OCI-LY3 (cell line): ENCODE results near the gene SOX1.

ENCODE experiments used
- H2AFZ ChIP-seq: fragments of 200-600, 300-600 bp; shearing (Covaris generic); 2 replicates; pipeline ENCODE4 v1.6.0; 2014; ENCODE audit warnings: antibody characterized with exemption, low read depth, low read length
- H3K27ac ChIP-seq: fragments of 200-600, 300-600 bp; sonication (generic); 2 replicates; pipeline ENCODE4 v1.5.1; 2014; ENCODE audit warnings: mild to moderate bottlenecking, low read length, moderate library complexity, mixed read lengths
- H3K27me3 ChIP-seq: fragments of 200-600, 300-600 bp; sonication (generic); 2 replicates; pipeline ENCODE4 v1.6.1; 2014; ENCODE audit warnings: low read depth, low read length, mixed read lengths
- H3K36me3 ChIP-seq: fragments of 200-600, 300-600 bp; sonication (generic); replicated peaks from 2 replicates; pipeline ENCODE3; 2014; ENCODE audit warnings: low read depth, low read length, mixed read lengths
- H3K4me1 ChIP-seq: fragments of 300-600, 200-600 bp; sonication (generic); 2 replicates; pipeline ENCODE4 v1.6.1; 2014; ENCODE audit warnings: low read length, mixed read lengths
- H3K4me2 ChIP-seq: fragments of 200-600, 300-600 bp; sonication (generic); 2 replicates; pipeline ENCODE4 v1.6.1; 2014; ENCODE audit warnings: low read length, mixed read lengths
- H3K4me3 ChIP-seq: fragments of 300-600, 200-600 bp; sonication (generic); 2 replicates; pipeline ENCODE4 v1.5.1; 2014; ENCODE audit warnings: antibody characterized with exemption, mild to moderate bottlenecking, low read length, moderate library complexity
- H3K79me2 ChIP-seq: fragments of 300-600, 200-600 bp; shearing (Covaris generic); 2 replicates; pipeline ENCODE4 v1.6.1; 2014; ENCODE audit warnings: mild to moderate bottlenecking, low read length, mixed read lengths
- H3K9ac ChIP-seq: fragments of 300-600, 200-600 bp; shearing (Covaris generic); 2 replicates; pipeline ENCODE4 v1.6.0; 2014; ENCODE audit warnings: mild to moderate bottlenecking, low read length, moderate library complexity
- H3K9me3 ChIP-seq: fragments of 200-600, 300-600 bp; shearing (Covaris generic); 2 replicates; pipeline ENCODE4 v1.6.1; 2014; ENCODE audit warnings: low read length, mixed read lengths; ENCODE audit not compliant: insufficient read depth
- H4K20me1 ChIP-seq: fragments of 200-600, 300-600 bp; sonication (generic); 2 replicates; pipeline ENCODE4 v1.6.1; 2016; ENCODE audit warnings: low read length, mixed read lengths; ENCODE audit not compliant: insufficient read depth
- CTCF ChIP-seq: fragments of 200-600, 300-600 bp; sonication (generic); IDR thresholded peaks from 2 replicates; pipeline ENCODE4 v1.5.1; 2014; ENCODE audit warnings: antibody characterized with exemption, low read length, low read depth
- EZH2phosphoT487 ChIP-seq: fragments of 200-600 bp; shearing (Covaris generic); IDR thresholded peaks from 2 replicates; pipeline ENCODE4 v1.6.1; 2018; ENCODE audit warnings: antibody characterized with exemption, mixed run types, low read depth

Gene SOX1

GRCh38 chr13:112116187-112116950 is 49.4 kb downstream of the SOX1 start:
- TF ChIP-seq CTCF (no peak), EZH2phosphoT487 (no peak)
- no peak overlapping the region for H3K9ac ChIP-seq
- H3K9me3 ChIP-seq: no peaks in the 10 kb centered on the region; the same call in 1 of the 2 replicates
- no peak overlapping the region for H3K27ac ChIP-seq
- H4K20me1 ChIP-seq: no peaks in the 10 kb centered on the region
- H3K36me3 ChIP-seq: no peaks in the 10 kb centered on the region
- no peak overlapping the region for H3K4me3 ChIP-seq
- no peak overlapping the region for H3K4me2 ChIP-seq
- no peaks in the 10 kb centered on the region for H3K27me3 ChIP-seq
- no peaks in the 10 kb centered on the region for H3K79me2 ChIP-seq
- no peaks in the 10 kb centered on the region for H3K4me1 ChIP-seq
- H2AFZ ChIP-seq: no peak overlapping the region

- Histone ChIP-seq H2AFZ (no peak overlapping the region), H4K20me1 (no peaks in the 10 kb centered on the region), H3K27me3 (no peaks in the 10 kb centered on the region), H3K36me3 (no peaks in the 10 kb centered on the region), H3K27ac (no peak overlapping the region), H3K9ac (no peak overlapping the region), H3K4me1 (no peaks in the 10 kb centered on the region), H3K4me2 (no peak overlapping the region), H3K79me2 (no peaks in the 10 kb centered on the region), H3K4me3 (no peak overlapping the region), H3K9me3 (no peaks in the 10 kb centered on the region; the same call in 1 of the 2 replicates)
- TF ChIP-seq CTCF: no peak
- TF ChIP-seq EZH2phosphoT487: no peak
Observed at GRCh38 chr13:112117258-112117954, 50.5 kb downstream of the SOX1 start.

- H3K27me3 ChIP-seq: no peaks in the 10 kb centered on the region
- no peak overlapping the region for H2AFZ ChIP-seq
- no peak overlapping the region for H3K4me3 ChIP-seq
Observed at GRCh38 chr13:112117955-112118302, 51.0 kb downstream of the SOX1 start.

More at GRCh38 chr13:112117955-112118302, 51.0 kb downstream of the SOX1 start:
- TF ChIP-seq CTCF (no peak), EZH2phosphoT487 (no peak)
- Histone ChIP-seq H3K9me3 (no peaks in the 10 kb centered on the region; the same call in 1 of the 2 replicates), H3K9ac (no peak overlapping the region), H4K20me1 (no peaks in the 10 kb centered on the region), H3K79me2 (no peaks in the 10 kb centered on the region), H3K27ac (no peak overlapping the region), H3K4me2 (no peak overlapping the region), H3K36me3 (no peaks in the 10 kb centered on the region), H3K4me1 (no peaks in the 10 kb centered on the region)
